Globus pallidus (tissue), 1 donor: ENCODE measurements around the gene RNU1-3.
A peak's percentile ranks its signal among the peaks of the same experiment; 100 is the strongest.
"Not testable (repeated sequence)": the region's sequence is repeated elsewhere in the genome, so short reads cannot be mapped to it uniquely, and the experiment has no call there.

Experiments used
- DNase-seq: peaks from one replicate; pipeline ENCODE4 v3.0.0-alpha.2; 2015; ENCODE audit warnings: low spot score

Gene RNU1-3

DNA sequence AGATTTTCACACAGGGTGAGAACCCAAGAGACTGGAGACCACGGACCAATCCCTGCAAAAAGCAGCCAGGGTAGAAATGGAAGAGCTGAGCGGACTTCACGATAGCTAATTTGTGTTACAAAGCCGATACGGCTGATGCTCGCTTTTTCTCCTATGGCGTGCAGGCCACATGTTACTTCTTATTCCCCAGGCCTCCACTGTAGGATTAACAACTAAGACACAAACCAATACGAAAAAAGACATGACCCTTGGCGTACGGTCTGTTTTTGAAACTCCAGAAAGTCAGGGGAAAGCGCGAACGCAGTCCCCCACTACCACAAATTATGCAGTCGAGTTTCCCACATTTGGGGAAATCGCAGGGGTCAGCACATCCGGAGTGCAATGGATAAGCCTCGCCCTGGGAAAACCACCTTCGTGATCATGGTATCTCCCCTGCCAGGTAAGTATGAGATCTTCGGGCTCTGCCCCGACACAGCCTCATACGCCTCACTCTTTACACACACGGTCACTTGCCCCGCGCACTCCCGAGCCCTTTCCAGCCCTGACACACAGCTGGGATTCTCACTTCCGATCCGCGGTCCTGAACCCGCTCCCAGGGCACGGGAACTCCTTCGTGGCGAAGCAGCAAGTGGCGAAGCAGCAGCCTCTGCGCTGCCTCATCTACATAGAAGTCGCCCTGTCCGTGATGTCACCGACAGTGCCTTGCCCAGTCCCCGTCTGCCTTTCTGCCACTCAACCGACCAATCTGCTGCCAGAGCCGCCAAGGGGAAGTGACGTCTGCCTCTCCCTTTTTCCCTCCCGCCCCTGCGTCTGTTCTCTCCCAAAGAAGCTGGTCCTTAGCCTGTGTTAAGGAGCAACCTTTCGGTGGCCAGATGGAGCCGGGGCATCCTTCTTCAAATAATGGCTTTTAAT lies at the start of gene RNU1-3:
Gene RNU1-3, minus strand, starts transcription at position 447 of the 912 bp plus-strand sequence.
- DNase-seq, result not testable (repeated sequence)

GRCh38 chr1:16713480-16713879 lies 46.7 kb upstream of the RNU1-3 start:
- DNase-seq, result not testable (repeated sequence)

GRCh38 chr1:16712984-16713383 lies 46.2 kb upstream of the RNU1-3 start:
- DNase-seq, result not testable (repeated sequence)

DNA sequence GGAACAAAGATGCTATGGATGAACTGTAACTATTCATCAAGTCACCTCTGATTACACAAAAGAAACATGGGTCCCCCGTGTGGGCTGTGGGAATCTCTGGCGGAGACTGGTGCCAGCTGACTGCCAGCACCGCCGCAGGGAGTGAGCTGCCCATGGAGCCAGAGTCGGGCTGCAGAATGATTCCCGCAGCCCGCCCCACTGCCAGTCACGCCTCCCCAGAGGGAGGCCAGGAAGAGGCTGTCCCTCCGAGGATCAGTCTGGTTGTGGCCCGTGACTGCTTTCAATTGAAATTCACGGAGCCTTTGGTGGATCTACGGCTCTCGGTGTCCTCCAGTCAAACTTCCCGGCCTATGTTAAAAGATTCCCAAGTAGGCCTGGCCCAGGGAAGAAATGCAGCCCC lies 45.8 kb upstream of the RNU1-3 start:
- peak; percentile 29 for DNase-seq

DNA sequence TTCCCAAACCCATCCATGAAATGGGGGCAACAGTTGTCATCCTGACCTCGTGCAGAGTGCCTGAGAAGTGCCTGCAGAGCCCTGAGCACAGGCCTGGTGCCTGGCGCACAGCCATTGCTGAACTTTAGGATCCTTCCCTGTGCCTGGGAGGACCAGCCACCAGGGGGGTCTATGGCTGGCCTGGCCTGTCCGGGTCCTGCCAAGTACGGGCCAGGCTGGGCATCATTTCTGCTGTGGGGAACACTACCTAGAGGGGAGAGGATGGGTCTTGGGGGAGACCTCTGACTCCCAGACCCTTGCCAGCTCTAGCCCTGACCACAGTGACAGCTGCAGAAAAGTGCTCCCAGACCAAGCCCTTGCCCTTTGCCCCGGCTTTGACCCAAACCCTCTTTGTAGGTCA lies 45.4 kb upstream of the RNU1-3 start:
- not testable (repeated sequence) for DNase-seq

DNA sequence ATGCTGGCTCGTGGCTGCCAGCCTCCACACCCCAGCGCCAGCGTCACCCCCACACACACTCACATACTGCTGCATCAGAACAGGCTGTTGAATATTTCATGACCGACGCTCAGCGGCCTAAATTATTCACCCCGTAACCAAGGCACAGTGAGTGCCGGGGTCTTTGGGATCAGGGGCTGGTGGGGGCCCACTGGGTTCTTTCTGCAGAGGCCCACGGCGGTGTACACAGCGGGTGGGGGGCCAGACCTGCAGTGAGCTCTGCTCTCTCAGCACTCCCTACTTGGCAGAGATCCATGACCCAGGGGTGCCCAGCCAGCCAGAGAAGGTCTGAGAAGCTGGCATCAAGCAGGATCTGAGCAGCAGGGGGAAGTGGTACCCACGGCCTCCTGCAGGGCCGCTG lies 43.9 kb upstream of the RNU1-3 start:
- DNase-seq, result peak; percentile 48

- DNase-seq, result peak; percentile 42
These were observed 42.9 kb upstream of the RNU1-3 start for GRCh38 chr1:16709659-16710087.

DNA sequence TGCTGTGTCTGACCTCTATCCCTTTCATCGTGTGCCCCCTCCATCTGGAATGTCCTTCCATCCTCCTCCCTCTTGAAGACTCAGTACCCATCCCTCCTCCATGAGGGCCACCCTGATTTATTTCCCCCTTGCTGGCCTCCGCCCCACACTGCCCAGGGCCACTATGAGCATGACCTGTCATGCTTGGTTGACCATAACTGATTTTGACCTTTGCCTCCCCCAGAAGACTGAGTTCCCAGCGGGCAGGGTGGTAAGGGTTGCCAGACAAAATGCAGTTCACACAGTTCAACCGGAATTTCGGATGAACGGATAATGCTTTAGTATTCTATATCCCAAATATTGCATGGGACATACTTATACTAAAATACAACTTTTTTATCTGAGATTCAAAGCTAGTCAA lies 42.0 kb upstream of the RNU1-3 start:
- DNase-seq, result not testable (repeated sequence)

DNA sequence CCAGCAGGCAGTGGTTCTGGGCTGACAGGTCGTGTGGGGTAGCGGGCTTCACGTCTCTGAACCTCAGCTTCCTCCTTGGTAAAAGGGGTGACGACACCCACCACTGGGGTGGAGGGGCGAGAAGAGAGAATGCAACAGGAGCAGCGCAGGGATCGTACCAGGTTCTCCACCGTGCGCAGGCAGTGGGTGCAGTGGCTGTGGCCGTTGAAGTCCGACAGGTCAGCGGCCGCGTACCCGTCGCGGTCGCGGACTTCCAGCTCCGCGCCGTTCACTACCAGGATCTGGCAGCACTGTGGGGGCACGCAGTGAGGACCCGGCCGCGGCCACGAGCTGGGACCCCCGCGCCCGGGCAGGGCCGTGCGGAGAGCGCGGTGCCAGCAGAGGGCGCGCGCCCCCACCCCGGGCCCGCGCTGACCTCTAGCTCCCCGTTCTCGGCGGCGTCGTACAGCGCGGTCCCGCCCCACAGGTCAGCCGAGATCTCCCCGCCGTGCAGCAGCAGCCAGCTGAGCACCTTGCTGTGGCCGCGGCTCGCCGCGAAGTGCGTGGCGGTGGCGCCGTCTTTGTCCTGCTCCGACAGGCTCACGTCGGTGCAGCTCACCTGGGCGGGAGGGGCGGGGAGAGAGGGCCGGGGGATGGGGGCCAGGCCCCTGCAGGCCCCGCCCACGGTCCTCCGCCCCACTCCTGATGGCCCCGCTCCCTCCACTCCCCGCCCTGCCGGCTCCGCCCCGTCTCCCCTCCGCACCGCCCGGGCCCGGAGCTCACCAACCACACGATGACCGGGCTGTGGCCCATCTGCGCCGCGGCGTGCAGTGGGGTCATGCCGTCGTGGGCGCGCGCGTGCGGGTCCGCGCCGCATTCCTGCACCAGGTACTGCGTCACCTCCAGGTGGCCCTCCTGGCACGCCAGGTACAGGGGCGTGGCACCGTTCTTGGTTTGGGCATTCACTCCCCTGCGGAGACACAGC lies 40.7 kb upstream of the RNU1-3 start:
- not testable (repeated sequence) for DNase-seq

GRCh38 chr1:16706302-16706701 lies 39.6 kb upstream of the RNU1-3 start:
- not testable (repeated sequence) for DNase-seq

GRCh38 chr1:16704502-16705100 lies 37.9 kb upstream of the RNU1-3 start:
- DNase-seq, result not testable (repeated sequence)

DNA sequence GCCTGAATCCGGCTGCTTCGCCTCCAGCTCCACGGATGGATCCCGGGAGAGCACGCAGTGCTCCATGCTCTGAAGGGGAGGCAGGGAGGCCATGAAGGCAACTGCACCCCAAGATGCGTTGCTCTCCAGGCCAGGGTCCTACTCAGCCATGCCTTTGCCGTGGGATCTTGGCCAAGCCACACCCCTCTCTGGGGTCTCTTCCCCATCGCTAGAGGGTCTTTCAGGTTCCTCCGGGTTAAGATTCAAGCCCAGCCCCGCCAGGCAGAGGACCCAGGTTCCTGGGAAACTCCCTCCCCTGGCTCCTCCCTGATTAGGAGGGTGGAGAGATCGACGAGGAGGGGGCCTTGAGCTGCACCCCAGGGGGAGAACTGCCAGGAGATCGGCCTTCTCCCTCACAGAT lies 37.3 kb upstream of the RNU1-3 start:
- not testable (repeated sequence) for DNase-seq

DNA sequence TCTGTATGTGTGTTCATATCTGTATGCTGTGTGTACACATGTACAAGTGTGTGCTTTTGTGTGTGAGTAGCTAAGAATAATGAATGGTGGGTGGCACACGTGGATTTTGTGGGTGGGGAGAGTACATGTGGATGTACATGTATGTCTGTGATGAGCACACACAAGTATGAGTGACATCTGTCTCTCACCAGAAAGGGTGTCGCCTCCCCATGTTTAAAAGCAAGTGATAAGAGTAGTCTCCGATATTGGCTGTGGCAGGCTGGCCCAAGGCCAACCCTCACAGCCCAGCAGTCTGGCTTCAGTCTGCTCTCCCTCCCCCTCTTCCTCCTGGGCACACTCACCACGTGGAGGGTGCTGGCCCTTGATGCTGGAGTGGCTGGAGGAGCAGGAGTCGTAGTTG lies 36.9 kb upstream of the RNU1-3 start:
- not testable (repeated sequence) for DNase-seq

- not testable (repeated sequence) for DNase-seq
These were observed 36.4 kb upstream of the RNU1-3 start for GRCh38 chr1:16703141-16703540.

GRCh38 chr1:16702280-16702679 lies 35.5 kb upstream of the RNU1-3 start:
- DNase-seq, result not testable (repeated sequence)

GRCh38 chr1:16701189-16701588 lies 34.4 kb upstream of the RNU1-3 start:
- DNase-seq, result not testable (repeated sequence)

DNA sequence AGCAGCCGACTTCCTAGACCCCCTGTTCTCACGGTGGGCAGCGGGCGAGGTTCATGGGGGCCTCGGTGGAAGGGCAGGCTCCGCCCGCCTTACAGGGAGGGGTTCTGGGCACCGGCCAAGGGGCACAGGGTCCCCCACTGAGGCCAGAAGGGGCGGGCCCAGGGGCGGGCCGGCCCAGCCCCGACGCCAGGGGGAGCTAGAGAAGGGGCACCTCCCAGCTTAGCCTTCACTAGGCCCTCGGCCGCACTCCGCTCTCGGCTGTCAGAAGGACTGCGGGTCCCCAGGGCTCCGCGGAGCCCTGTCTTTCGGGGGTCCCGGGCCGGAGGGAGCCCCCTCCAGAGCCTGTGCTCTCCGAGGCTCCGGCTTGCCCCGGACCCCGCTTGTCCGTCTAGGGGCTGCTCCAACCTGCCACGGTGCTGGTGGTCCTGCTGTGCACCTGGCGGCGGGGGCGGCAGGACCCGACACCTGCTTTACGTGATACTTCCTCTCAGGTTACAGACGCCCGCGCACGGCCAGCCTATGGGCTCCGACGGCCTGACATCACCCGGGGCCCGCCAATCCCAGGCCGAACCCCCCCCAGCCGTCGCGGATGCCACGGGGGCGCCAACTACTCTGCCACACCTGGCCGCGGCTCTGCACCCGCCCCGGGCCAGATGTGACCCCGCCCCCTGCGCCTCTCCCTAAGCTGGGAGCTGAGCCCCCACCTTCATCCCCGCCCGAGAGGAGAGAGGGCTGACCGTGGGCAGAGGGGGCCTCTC lies 33.6 kb upstream of the RNU1-3 start:
- not testable (repeated sequence) for DNase-seq

- not testable (repeated sequence) for DNase-seq
These were observed 32.7 kb upstream of the RNU1-3 start for GRCh38 chr1:16699440-16699839.

- DNase-seq, result not testable (repeated sequence)
These were observed 30.4 kb upstream of the RNU1-3 start for GRCh38 chr1:16697152-16697551.

GRCh38 chr1:16696507-16697150 lies 29.9 kb upstream of the RNU1-3 start:
- not testable (repeated sequence) for DNase-seq

DNA sequence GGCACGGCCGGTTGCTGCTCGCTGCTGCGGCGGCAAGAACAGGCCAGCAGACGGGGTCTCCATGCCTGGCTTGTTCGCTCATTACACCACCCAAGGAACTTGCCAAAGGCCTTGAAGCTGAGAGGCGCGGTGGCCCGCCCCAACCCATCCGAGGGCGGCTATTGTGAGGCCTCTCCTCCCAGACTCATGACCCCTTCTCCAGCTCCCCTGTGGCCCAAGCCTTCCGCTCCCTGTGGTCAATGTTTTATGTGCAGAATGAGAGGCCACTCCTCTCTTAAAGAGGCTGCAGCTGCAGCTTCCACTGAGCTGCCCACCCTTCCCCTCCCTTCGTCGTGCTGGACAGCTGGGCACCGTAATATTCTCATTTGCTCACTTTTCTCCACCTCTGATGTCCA lies 27.6 kb upstream of the RNU1-3 start:
- not testable (repeated sequence) for DNase-seq
